ENCODE data around the gene SLFNL1.

The SLFNL1 gene

GRCh38 chr1:41021526-41022308 is at the start of gene SLFNL1:
Gene SLFNL1, minus strand, starts transcription at chr1:41021725. Its CDS starts 1,065 bp downstream, at chr1:41020660.
- no peak within 1 kb of the TSS for H3K4me3 ChIP-seq (ENCODE audit: low read depth, low read length)
- POLR2A ChIA-PET: no interaction called here
- DNase-seq (ENCODE audit: low read depth, low spot score): no peak
- CTCF ChIA-PET: interaction anchor here (0.6 to 2.9 kb wide), 9 partner anchors 8 to 217 kb away, joined by 3 to 18 read pairs (median 3); no protein-coding TSS in a partner anchor
- TF ChIP-seq CTCF (IDR thresholded peaks at IDR 0.05; ENCODE audit: insufficient read depth, low read length, missing control alignments): peak; percentile 24

GRCh38 chr1:41056907-41057306 is 35.4 kb upstream of the SLFNL1 start:
- no peak overlapping the region for H3K4me3 ChIP-seq (ENCODE audit: low read depth, low read length)
- TF ChIP-seq CTCF (IDR thresholded peaks at IDR 0.05; ENCODE audit: insufficient read depth, low read length, missing control alignments): no peak
- CTCF ChIA-PET: no interaction called here
- POLR2A ChIA-PET: no interaction called here
- no peak for DNase-seq (ENCODE audit: low read depth, low spot score)

GRCh38 chr1:41053316-41053715 is 31.8 kb upstream of the SLFNL1 start:
- DNase-seq (ENCODE audit: low read depth, low spot score): no peak
- TF ChIP-seq CTCF (IDR thresholded peaks at IDR 0.05; ENCODE audit: insufficient read depth, low read length, missing control alignments): no peak
- no peak overlapping the region for H3K4me3 ChIP-seq (ENCODE audit: low read depth, low read length)
- CTCF ChIA-PET: no interaction called here
- POLR2A ChIA-PET: no interaction called here

- TF ChIP-seq CTCF (IDR thresholded peaks at IDR 0.05; ENCODE audit: insufficient read depth, low read length, missing control alignments): no peak
- DNase-seq (ENCODE audit: low read depth, low spot score): no peak
- POLR2A ChIA-PET: no interaction called here
- CTCF ChIA-PET: interaction anchor here (1.8 kb wide), 1 partner anchor 12 kb away, joined by 5 read pairs; no protein-coding TSS in a partner anchor
- H3K4me3 ChIP-seq (ENCODE audit: low read depth, low read length): no peak overlapping the region
Observed at GRCh38 chr1:41051022-41051421, 29.5 kb upstream of the SLFNL1 start.

GRCh38 chr1:41048540-41048939 is 27.0 kb upstream of the SLFNL1 start:
- TF ChIP-seq CTCF (IDR thresholded peaks at IDR 0.05; ENCODE audit: insufficient read depth, low read length, missing control alignments): no peak
- CTCF ChIA-PET: no interaction called here
- POLR2A ChIA-PET: no interaction called here
- H3K4me3 ChIP-seq (ENCODE audit: low read depth, low read length): no peak overlapping the region
- DNase-seq (ENCODE audit: low read depth, low spot score): no peak

GRCh38 chr1:41046347-41046775 is 24.8 kb upstream of the SLFNL1 start:
- TF ChIP-seq CTCF (IDR thresholded peaks at IDR 0.05; ENCODE audit: insufficient read depth, low read length, missing control alignments): no peak
- ChIA-PET POLR2A (no interaction called here), CTCF (no interaction called here)
- DNase-seq (ENCODE audit: low read depth, low spot score): no peak
- no peak overlapping the region for H3K4me3 ChIP-seq (ENCODE audit: low read depth, low read length)

All from AG04449 (cell line).